Fibroblast of peridontal ligament (primary cell): ENCODE measurements around the gene SPATA13.

Source experiments
- DNase-seq: peaks from one replicate; pipeline ENCODE4 v3.0.0-alpha.2; 2010; ENCODE audit errors: extremely low read depth

SPATA13 gene

GRCh38 chr13:24223341-24224231 is 63.1 kb downstream of the SPATA13 start:
- no peak for DNase-seq

- no peak for DNase-seq
Observed at GRCh38 chr13:24224232-24224680, 63.7 kb downstream of the SPATA13 start.

- DNase-seq = no peak
Observed at GRCh38 chr13:24225062-24225461, 64.5 kb downstream of the SPATA13 start.

GRCh38 chr13:24225930-24226329 is 65.4 kb downstream of the SPATA13 start:
- DNase-seq = no peak

- DNase-seq = no peak
Observed at GRCh38 chr13:24226762-24227161, 66.2 kb downstream of the SPATA13 start.

DNA sequence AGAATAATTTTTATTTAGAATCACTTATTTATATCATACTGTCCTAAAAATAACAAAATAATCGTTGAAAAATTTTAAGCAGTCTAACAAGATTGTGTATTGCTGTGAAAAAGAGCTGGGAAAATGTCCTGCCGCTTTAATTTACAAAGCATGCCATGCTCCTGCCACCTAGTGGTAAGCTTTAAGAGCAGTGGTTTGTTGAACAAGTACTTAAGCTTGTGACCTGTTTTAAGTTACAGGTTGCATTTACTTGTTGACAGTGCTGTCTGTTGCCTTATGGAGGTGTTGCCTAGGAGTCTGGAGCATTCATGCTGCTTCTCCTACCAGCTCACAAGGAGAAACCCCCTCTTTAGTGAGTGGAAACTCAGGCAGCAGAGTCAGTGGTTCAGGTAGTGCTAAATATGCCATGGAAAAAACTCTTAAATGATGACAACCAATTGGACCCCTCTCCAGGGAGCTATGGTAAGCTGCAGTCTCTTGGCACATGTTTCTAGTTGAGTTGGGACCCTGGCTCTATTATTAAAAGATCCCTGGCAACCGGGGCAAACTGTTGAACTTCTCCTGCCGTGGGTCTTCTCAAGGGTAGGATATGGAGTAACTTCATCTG is 68.4 kb downstream of the SPATA13 start:
- DNase-seq = peak; percentile 85

GRCh38 chr13:24230428-24231072 is 70.0 kb downstream of the SPATA13 start:
- no peak for DNase-seq

- no peak for DNase-seq
Observed at GRCh38 chr13:24231377-24231776, 70.9 kb downstream of the SPATA13 start.

DNA sequence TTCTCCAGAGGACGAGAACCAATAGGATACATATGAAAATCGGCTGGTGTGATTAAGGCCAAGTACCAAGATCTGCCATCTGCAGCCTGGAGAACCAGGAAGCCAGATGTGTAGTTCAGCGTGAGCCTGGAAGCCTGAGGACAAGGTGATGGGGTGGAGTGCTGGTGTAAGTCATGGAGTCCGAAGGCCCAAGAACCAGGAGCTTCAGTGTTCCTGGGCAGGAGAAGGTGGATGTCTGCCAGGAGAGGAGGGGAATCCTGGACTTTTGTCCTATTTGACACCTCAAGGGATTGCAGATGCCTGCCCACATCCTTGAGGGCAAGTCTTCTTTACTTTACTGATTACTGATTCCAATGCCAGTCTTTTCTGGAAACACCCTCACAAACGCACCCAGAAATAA is 71.5 kb downstream of the SPATA13 start:
- DNase-seq = no peak

GRCh38 chr13:24232474-24232873 is 72.0 kb downstream of the SPATA13 start:
- no peak for DNase-seq

- peak; percentile 65 for DNase-seq
Observed at GRCh38 chr13:24233351-24233901, 72.9 kb downstream of the SPATA13 start.

DNA sequence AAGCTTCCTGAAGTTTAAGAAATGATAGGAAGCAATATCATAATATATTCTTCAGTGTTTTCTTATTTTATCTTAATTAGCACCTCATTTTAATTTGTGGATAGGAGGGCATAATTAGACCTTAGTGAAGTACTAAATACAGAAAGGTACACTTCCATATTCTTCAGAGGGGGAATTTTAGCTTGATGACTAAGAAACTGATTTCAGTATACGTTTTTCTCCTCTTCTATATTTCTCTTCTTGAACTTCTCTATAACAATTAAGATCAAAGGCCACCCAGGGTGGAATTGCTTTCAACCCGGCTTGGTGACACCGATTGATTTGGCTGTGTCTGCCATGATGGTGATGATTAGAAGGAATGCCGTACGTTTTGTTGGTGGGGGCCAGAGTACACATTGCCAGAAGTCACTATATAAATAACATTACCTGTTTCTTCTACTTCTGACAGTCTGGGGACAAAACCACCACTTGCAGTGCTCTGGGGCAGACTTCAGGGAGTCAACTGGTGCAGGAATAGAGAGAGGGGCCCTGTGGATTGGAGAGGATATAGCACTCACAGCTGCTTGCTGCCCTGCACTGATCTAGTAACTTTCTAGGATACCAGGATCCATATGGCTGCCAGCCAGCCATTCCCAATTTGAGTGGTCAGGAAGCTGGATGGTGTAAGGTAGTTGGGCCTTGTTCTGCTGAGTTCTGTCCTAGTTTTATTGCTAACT is 73.8 kb downstream of the SPATA13 start:
- no peak for DNase-seq

DNA sequence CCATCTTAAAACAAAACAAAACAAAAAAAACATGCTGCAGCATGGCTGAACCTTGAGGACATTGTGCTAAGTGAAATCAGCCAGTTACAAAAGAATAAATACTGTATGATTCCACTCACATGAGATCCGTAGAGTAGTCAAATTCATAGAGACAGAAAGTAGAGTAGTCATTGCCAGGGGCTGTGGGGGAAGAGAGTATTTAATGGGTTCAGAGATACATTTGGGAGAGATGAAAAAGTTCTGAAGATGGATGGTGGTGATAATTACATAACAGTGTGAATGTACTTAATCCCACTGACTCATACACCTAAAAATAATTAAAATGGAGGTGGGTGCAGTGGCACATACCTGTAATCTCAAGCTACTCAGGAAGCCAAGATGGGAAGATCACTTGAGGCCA is 76.8 kb downstream of the SPATA13 start:
- DNase-seq = no peak

- DNase-seq = no peak
Observed at GRCh38 chr13:24241336-24241735, 80.8 kb downstream of the SPATA13 start.

- DNase-seq = no peak
Observed at GRCh38 chr13:24242100-24242499, 81.6 kb downstream of the SPATA13 start.

GRCh38 chr13:24243302-24243701 is 82.8 kb downstream of the SPATA13 start:
- no peak for DNase-seq

DNA sequence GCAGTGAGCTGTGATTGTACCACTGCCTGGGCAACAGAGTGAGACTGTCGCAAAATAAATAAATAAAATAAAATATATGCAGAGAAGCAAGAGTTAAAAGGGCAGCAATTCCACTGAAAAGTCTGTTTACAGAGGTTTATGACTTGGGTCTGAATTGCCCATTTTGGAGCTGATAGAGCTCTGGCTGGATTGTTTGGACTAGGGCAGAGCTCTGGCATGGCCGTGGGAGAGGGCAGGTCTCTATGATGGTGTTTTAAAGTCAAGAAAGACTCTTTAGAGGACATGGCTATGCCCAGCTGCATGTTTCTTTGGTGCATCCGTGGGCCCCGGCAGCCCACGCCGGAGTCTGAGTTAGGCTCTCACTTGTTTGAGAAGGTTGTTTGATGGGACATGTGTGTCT is 84.3 kb downstream of the SPATA13 start:
- DNase-seq = no peak

DNA sequence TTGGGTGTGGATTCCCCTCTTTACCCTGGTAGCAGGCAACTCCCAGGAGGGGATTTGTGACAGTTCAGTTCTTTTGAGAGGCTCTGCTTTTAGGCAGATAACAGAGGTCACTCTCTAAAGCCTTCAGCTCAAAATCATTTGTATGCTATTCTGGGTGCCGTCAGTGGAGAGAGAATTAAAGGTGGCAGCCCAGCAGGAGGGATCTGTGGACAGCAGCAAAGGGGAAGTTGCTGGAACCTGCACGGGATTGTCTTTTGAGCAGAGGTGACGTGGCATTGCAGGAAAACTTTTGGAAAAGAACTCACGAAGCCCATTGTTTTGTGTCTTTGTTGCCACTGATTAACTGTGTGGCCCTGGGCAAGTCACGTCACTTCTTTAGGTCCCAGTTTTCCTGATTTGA is 86.5 kb downstream of the SPATA13 start:
- no peak for DNase-seq

GRCh38 chr13:24249624-24250023 is 89.1 kb downstream of the SPATA13 start:
- no peak for DNase-seq

GRCh38 chr13:24250376-24251057 is 90.0 kb downstream of the SPATA13 start:
- no peak for DNase-seq

DNA sequence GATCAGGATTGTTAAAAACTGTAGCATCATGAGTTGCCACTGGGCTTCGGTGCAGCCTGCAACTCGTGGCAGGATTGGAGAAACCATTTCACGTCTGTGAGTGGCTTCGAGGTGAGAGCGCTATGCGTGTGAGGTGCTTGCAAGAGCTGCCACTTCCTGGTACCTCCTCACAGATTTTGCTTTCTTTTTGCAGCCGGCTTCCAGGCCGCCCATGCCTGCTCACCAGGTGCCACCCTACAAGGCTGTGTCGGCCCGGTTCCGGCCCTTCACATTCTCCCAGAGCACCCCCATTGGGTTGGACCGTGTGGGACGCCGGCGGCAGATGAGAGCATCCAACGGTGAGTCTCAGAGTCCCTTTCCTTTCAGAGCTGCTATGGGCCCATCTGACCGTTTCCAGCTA is 91.0 kb downstream of the SPATA13 start:
- no peak for DNase-seq
